Measurements from ENCODE around the gene ZBTB2. TPM values are rescaled to one million over a fixed set of nuclear protein-coding genes. Genes with fewer than 3 reads are reported as not detected.
"Not testable (repeated sequence)": the region's sequence is repeated elsewhere in the genome, so short reads cannot be mapped to it uniquely, and the experiment has no call there.

Gene ZBTB2
- total RNA-seq, 1 experiment from 2014 or later, result 14.3 TPM

GRCh38 chr6:151358475-151358874, 32.9 kb downstream of the ZBTB2 start (continued):
- no peak for TF ChIP-seq ATF2 (CRISPR knock-in tag; IDR thresholded peaks at IDR 0.05; ENCODE audit: borderline replicate concordance, low read depth)
- no peak for TF ChIP-seq ZNF512 (CRISPR knock-in tag; IDR thresholded peaks at IDR 0.05; ENCODE audit: borderline replicate concordance)
- TF ChIP-seq ZNF281 (CRISPR knock-in tag; IDR thresholded peaks at IDR 0.05), result no peak
- TF ChIP-seq CDX4 (CRISPR knock-in tag; IDR thresholded peaks at IDR 0.05; ENCODE audit: borderline replicate concordance), result no peak
- no peak for TF ChIP-seq ZNF532 (CRISPR knock-in tag; IDR thresholded peaks at IDR 0.05; ENCODE audit: borderline replicate concordance)
- TF ChIP-seq NFATC4 (CRISPR knock-in tag; IDR thresholded peaks at IDR 0.05), result no peak
- TF ChIP-seq FOXP1 (CRISPR knock-in tag; IDR thresholded peaks at IDR 0.05; ENCODE audit: borderline replicate concordance), result no peak
- no peak for TF ChIP-seq SP1 (CRISPR knock-in tag; conservative IDR thresholded peaks at IDR 0.05)

- Mint-ChIP-seq H3K36me3 (peaks cover 7% of the 10 kb centered on the region; the same call in 1 of the 2 replicates), H3K4me3 (no peak overlapping the region), H3K27me3 (ENCODE audit: low read depth) (no peaks in the 10 kb centered on the region), H3K27ac (peak overlapping the region; percentile 63; the same call in 1 of the 2 replicates), H3K9me3 (no peaks in the 10 kb centered on the region), H3K4me1 (peaks cover 2% of the 10 kb centered on the region; the same call in 1 of the 2 replicates)
- ChIA-PET POLR2A (no interaction called here), CTCF (interaction anchor here (0.7 to 0.8 kb wide), 2 partner anchors 33 to 820 kb away, joined by 3 to 5 read pairs; no protein-coding TSS in a partner anchor)
- TF ChIP-seq TCF7 (CRISPR knock-in tag; IDR thresholded peaks at IDR 0.05; ENCODE audit: low read depth) (no peak), SP1 (CRISPR knock-in tag; conservative IDR thresholded peaks at IDR 0.05) (no peak), NR1H2 (CRISPR knock-in tag; IDR thresholded peaks at IDR 0.05) (no peak), ZBTB21 (CRISPR knock-in tag; IDR thresholded peaks at IDR 0.05; ENCODE audit: borderline replicate concordance) (no peak), CTCF (IDR thresholded peaks at IDR 0.05) (no peak)
- no peak for DNase-seq (ENCODE audit: low spot score)
- ATAC-seq, result no peak
Observed at GRCh38 chr6:151357758-151358436, 33.5 kb downstream of the ZBTB2 start.

GRCh38 chr6:151356983-151357382, 34.4 kb downstream of the ZBTB2 start:
- ATAC-seq; POLR2A ChIA-PET; H3K4me3 Mint-ChIP-seq; H3K36me3 Mint-ChIP-seq; H3K27ac Mint-ChIP-seq; H3K9me3 Mint-ChIP-seq; H3K4me1 Mint-ChIP-seq; DNase-seq (ENCODE audit: low spot score); H3K27me3 Mint-ChIP-seq (ENCODE audit: low read depth): not testable (repeated sequence)
- CTCF ChIA-PET, result interaction anchor here (0.7 kb wide), 1 partner anchor 819 kb away, joined by 5 read pairs; no protein-coding TSS in a partner anchor
